Esophagus squamous epithelium (tissue), 5 donors: Measurements from ENCODE around the gene BPIFA1. TPM values are rescaled to one million over a fixed set of nuclear protein-coding genes. Genes with fewer than 3 reads are reported as not detected.
A peak's percentile ranks its signal among the peaks of the same experiment; 100 is the strongest.

Experiments used
- DNase-seq: peaks from one replicate; lab custom pipeline; 2025; lab: John Stamatoyannopoulos, UW
- H3K27ac ChIP-seq, 4 donors: fragments of 200-600 bp; sonication (generic); one replicate each; pipeline ENCODE4 v1.5.1; 2016 to 2019; ENCODE audit warnings: mild to moderate bottlenecking in 1 of 4
- H3K27me3 ChIP-seq, 4 donors: fragments of 200-600 bp; sonication (generic); 1 replicate in 3 of 4; 2 replicates in 1 of 4; pipeline versions ENCODE4 v1.5.1 to v1.6.0; 2017 to 2021; ENCODE audit warnings: antibody characterized with exemption in 1 of 4
- H3K36me3 ChIP-seq, 3 donors: fragments of 200-600 bp; sonication (generic); one replicate each; pipeline ENCODE4 v1.5.1; 2016 to 2019
- H3K4me1 ChIP-seq, 3 donors: fragments of 200-600 bp; sonication (generic); one replicate each; pipeline ENCODE4 v1.5.1; 2017 to 2019
- H3K4me3 ChIP-seq, 4 donors: fragments of 200-600 bp; sonication (generic); 1 replicate in 3 of 4; 2 replicates in 1 of 4; pipeline ENCODE4 v1.5.1; 2016 to 2019; ENCODE audit warnings: mild to moderate bottlenecking in 2 of 4, moderate library complexity in 1 of 4
- H3K9me3 ChIP-seq, 3 donors: fragments of 200-600 bp; sonication (generic); one replicate each; pipeline ENCODE4 v1.5.1; 2016 to 2019
- CTCF ChIP-seq, 6 experiments: fragments of 450-650 bp in 4 of 6; fragments of 200-600 bp in 2 of 6; sonication (generic) in 2 of 6; IDR thresholded peaks; one replicate each; pipeline ENCODE4 v1.5.1; 2016 to 2019; ENCODE audit warnings: antibody characterized with exemption in 6 of 6, mild to moderate bottlenecking in 4 of 6, moderate library complexity in 4 of 6
- POLR2A ChIP-seq, 4 donors: fragments of 450-650 bp; IDR thresholded peaks; one replicate each; pipeline ENCODE4 v1.6.1; 2017; ENCODE audit warnings: antibody characterized with exemption in 4 of 4, mild to moderate bottlenecking in 4 of 4, moderate library complexity in 3 of 4
- WGBS, 2 donors: methylation state at CpG; one replicate each; pipeline ENCODE4 v1.1.5; 2018; 5-methylcytosine and 5-hydroxymethylcytosine counted together
- intact Hi-C: fragments of 100-400 bp; cut with DNase I; formaldehyde crosslinking; loops from one replicate; pipeline ENCODE4 v1.15.0; 2022
- total RNA-seq, 4 donors: library from RNA; depleted of rRNA; stranded (reverse); fragments of >200 nt; gene quantifications; one replicate each; pipeline ENCODE4 v1.1.0, GENCODE V29; 2016
- donor health status: DM: yes; HTN: yes; CAD: no.

The BPIFA1 gene
- total RNA-seq, 4 donors from 2014 or later = not detected

GRCh38 chr20:33210371-33210770 lies 25.4 kb upstream of the BPIFA1 start:
- no peak for DNase-seq
- no peak overlapping the region for H3K4me3 ChIP-seq
- H3K36me3 ChIP-seq = no peaks in the 10 kb centered on the region
- TF ChIP-seq CTCF (IDR thresholded peaks at IDR 0.05) = no peak
- no peak for TF ChIP-seq POLR2A (IDR thresholded peaks at IDR 0.05)
- no peaks in the 10 kb centered on the region for H3K4me1 ChIP-seq
- no peak overlapping the region for H3K27ac ChIP-seq
- peaks cover 0 to 80% (median 0%) of the 10 kb centered on the region in 4 donors for H3K27me3 ChIP-seq
- no peaks in the 10 kb centered on the region for H3K9me3 ChIP-seq
- intact Hi-C loops = no loop called here
- 19 to 25% methylated on average over 1 of the region's 1 CpG for WGBS, 2 donors

GRCh38 chr20:33211817-33212424 lies 23.9 kb upstream of the BPIFA1 start:
- intact Hi-C loops = no loop called here
- Histone ChIP-seq H3K4me3 (no peak overlapping the region), H3K9me3 (no peaks in the 10 kb centered on the region), H3K27ac (no peak overlapping the region), H3K27me3 (peaks cover 0 to 78% (median 0%) of the 10 kb centered on the region in 4 donors), H3K36me3 (no peaks in the 10 kb centered on the region), H3K4me1 (no peaks in the 10 kb centered on the region)
- no peak for DNase-seq
- TF ChIP-seq CTCF (IDR thresholded peaks at IDR 0.05) (peak in 5 of 6 experiments; percentile 16 to 61 (median 49)), POLR2A (IDR thresholded peaks at IDR 0.05) (no peak)
- 15 to 19% methylated on average over 4 to 5 of the region's 5 CpGs for WGBS, 2 donors

GRCh38 chr20:33217052-33217451 lies 18.7 kb upstream of the BPIFA1 start, which contains the start of gene BPIFA3:
BPIFA3 (plus strand) TSS chr20:33217352; CDS start chr20:33217537, 185 bp downstream.
- H3K9me3 ChIP-seq = no peaks in the 10 kb centered on the region
- TF ChIP-seq CTCF (IDR thresholded peaks at IDR 0.05) (no peak), POLR2A (IDR thresholded peaks at IDR 0.05) (no peak)
- DNase-seq = no peak
- 63 to 73% methylated on average over 2 of the region's 2 CpGs for WGBS, 2 donors
- H3K27ac ChIP-seq = no peak within 1 kb of the TSS
- H3K27me3 ChIP-seq = peaks cover 0 to 66% (median 0%) of the 10 kb centered on the region in 4 donors
- no peak within 1 kb of the TSS for H3K4me3 ChIP-seq
- no peaks in the 10 kb centered on the region for H3K4me1 ChIP-seq
- no peaks in the 10 kb centered on the region for H3K36me3 ChIP-seq
- intact Hi-C loops = no loop called here

GRCh38 chr20:33224399-33224798 lies 11.4 kb upstream of the BPIFA1 start:
- peaks cover 0 to 58% (median 0%) of the 10 kb centered on the region in 4 donors for H3K27me3 ChIP-seq
- H3K27ac ChIP-seq = no peak overlapping the region
- H3K36me3 ChIP-seq = no peaks in the 10 kb centered on the region
- 83 to 95% methylated on average over 3 of the region's 4 CpGs for WGBS, 2 donors
- no peaks in the 10 kb centered on the region for H3K4me1 ChIP-seq
- no peak overlapping the region for H3K4me3 ChIP-seq
- no peaks in the 10 kb centered on the region for H3K9me3 ChIP-seq
- intact Hi-C loops = no loop called here
- TF ChIP-seq POLR2A (IDR thresholded peaks at IDR 0.05) (no peak), CTCF (IDR thresholded peaks at IDR 0.05) (no peak)
- DNase-seq = no peak

- TF ChIP-seq CTCF (IDR thresholded peaks at IDR 0.05) (no peak), POLR2A (IDR thresholded peaks at IDR 0.05) (no peak)
- Histone ChIP-seq H3K36me3 (no peaks in the 10 kb centered on the region), H3K27me3 (peaks cover 0 to 82% (median 0%) of the 10 kb centered on the region in 4 donors), H3K4me1 (no peaks in the 10 kb centered on the region), H3K27ac (no peak overlapping the region), H3K9me3 (no peaks in the 10 kb centered on the region), H3K4me3 (no peak overlapping the region)
- DNase-seq = no peak
- intact Hi-C loops = no loop called here
- WGBS, 2 donors = 37 to 43% methylated on average over 5 to 6 of the region's 6 CpGs
These were observed 6.0 kb upstream of the BPIFA1 start for GRCh38 chr20:33229843-33230242.
